Mucosa of descending colon (tissue), 3 donors: ENCODE results near the gene NELFB. TPM values are rescaled to one million over a fixed set of nuclear protein-coding genes. Genes with fewer than 3 reads are reported as not detected.

ENCODE experiments used
- ATAC-seq: fragments of 200-7000 bp; cut with Tn5 transposase; one replicate; pipeline ENCODE4 v1.9.1; 2020; ENCODE audit warnings: mild to moderate bottlenecking, moderate library complexity
- DNase-seq, 3 donors: peaks; one replicate each; pipeline ENCODE4 v3.0.0-alpha.2; 2020
- H3K36me3 ChIP-seq: fragments of 200-600 bp; one replicate; pipeline ENCODE4 v1.8.0; 2021; ENCODE audit warnings: low read depth, mild to moderate bottlenecking
- H3K4me1 ChIP-seq: fragments of 200-600 bp; one replicate; pipeline ENCODE4 v1.8.0; 2021; ENCODE audit warnings: low read depth, mild to moderate bottlenecking
- H3K4me3 ChIP-seq: fragments of 200-600 bp; one replicate; pipeline ENCODE4 v1.8.0; 2021; ENCODE audit warnings: mild to moderate bottlenecking
- H3K9me3 ChIP-seq: fragments of 200-600 bp; one replicate; pipeline ENCODE4 v1.8.0; 2021; ENCODE audit warnings: mild to moderate bottlenecking
- CTCF ChIP-seq: fragments of 200-600 bp; IDR thresholded peaks from one replicate; pipeline ENCODE4 v1.8.0; 2022; ENCODE audit warnings: antibody characterized with exemption, mild to moderate bottlenecking
- intact Hi-C, 2 donors: fragments of 100-400 bp; cut with DNase I in 1 of 2; cut with micrococcal nuclease in 1 of 2; formaldehyde crosslinking; loops; one replicate each; pipeline versions ENCODE4 v1.11.0 to v1.11.1; 2022; cut with DNase I, micrococcal nuclease
- total RNA-seq, 3 donors: library from RNA; stranded (reverse); fragmentation: NEBNext Ultra II Directional in 2 of 3; extraction: Animal tissue kit (Norgen Biotek cat#: 25700) in 2 of 3; gene quantifications; one replicate each; pipeline versions ENCODE4 v1.2.1 to v1.2.4, GENCODE V29; 2021 to 2023
- donor health status: DM: no; HTN: no; CAD: no; lungs with moderate emphysema.
- donor health status: DM: no; HTN: no; CAD: no.
- donor health status: DM: no; HTN: yes; CAD: no.

Gene NELFB
- total RNA-seq, 3 donors from 2014 or later = 52.9 to 66.2 (median 60.5) TPM

- no peak for TF ChIP-seq CTCF
- intact Hi-C loops = no loop called here
- no peak for ATAC-seq
- DNase-seq = peak in 2 of 3 donors; percentile 32 to 61
- Histone ChIP-seq H3K4me1 (peaks cover 14% of the 10 kb centered on the region), H3K36me3 (no peaks in the 10 kb centered on the region), H3K9me3 (no peaks in the 10 kb centered on the region), H3K4me3 (no peak overlapping the region)
Observed at GRCh38 chr9:137319011-137319738, 64.0 kb downstream of the NELFB start.

GRCh38 chr9:137319739-137320551 lies 64.8 kb downstream of the NELFB start:
- peak in 1 of 3 donors; percentile 52 for DNase-seq
- H3K9me3 ChIP-seq = no peaks in the 10 kb centered on the region
- intact Hi-C loops = no loop called here
- no peak overlapping the region for H3K4me3 ChIP-seq
- peaks cover 14% of the 10 kb centered on the region for H3K4me1 ChIP-seq
- ATAC-seq = no peak
- no peaks in the 10 kb centered on the region for H3K36me3 ChIP-seq
- TF ChIP-seq CTCF = no peak

- Histone ChIP-seq H3K36me3 (no peaks in the 10 kb centered on the region), H3K4me1 (peaks cover 8% of the 10 kb centered on the region), H3K4me3 (no peak overlapping the region), H3K9me3 (no peaks in the 10 kb centered on the region)
- ATAC-seq (peak; percentile 6), DNase-seq (peak in 2 of 3 donors; percentile 41 to 59)
- no peak for TF ChIP-seq CTCF
- intact Hi-C loops = no loop called here
Observed at GRCh38 chr9:137320555-137321384, 65.6 kb downstream of the NELFB start.

- Histone ChIP-seq H3K36me3 (no peaks in the 10 kb centered on the region), H3K9me3 (no peaks in the 10 kb centered on the region), H3K4me3 (no peak overlapping the region), H3K4me1 (peaks cover 1% of the 10 kb centered on the region)
- no peak for TF ChIP-seq CTCF
- intact Hi-C loops = no loop called here
- no peak for ATAC-seq
- DNase-seq = peak in 1 of 3 donors; percentile 44
Observed at GRCh38 chr9:137321726-137322361, 66.7 kb downstream of the NELFB start.

Other genes with a start within 250 kb of the NELFB start
- 10 to 100 TPM; 20.1 to 77.2 (median 48.0) TPM for gene ABCA2, start 227.1 kb upstream of the NELFB start, total RNA-seq
- gene FUT7, start 223.2 kb upstream of the NELFB start, total RNA-seq = under 1 TPM in 2 of 3 donors, not detected in 1; 0.14 to 0.27 TPM
- 100 to 1,000 TPM in 1 of 3 donors, 10 to 100 TPM in 2; 78.6 to 177 (median 83.0) TPM for gene NPDC1, start 209.2 kb upstream of the NELFB start, total RNA-seq
- gene ENTPD2, start 201.3 kb upstream of the NELFB start, total RNA-seq = 10 to 100 TPM in 2 of 3 donors, 1 to 10 TPM in 1; 7.7 to 26.8 (median 10.7) TPM
- gene SAPCD2, start 184.8 kb upstream of the NELFB start, total RNA-seq = 10 to 100 TPM in 1 of 3 donors, 1 to 10 TPM in 2; 2.7 to 11.2 (median 6.0) TPM
- gene UAP1L1, start 177.8 kb upstream of the NELFB start, total RNA-seq = 10 to 100 TPM; 10.5 to 13.6 (median 12.8) TPM
- gene MAN1B1, start 168.3 kb upstream of the NELFB start, total RNA-seq = 10 to 100 TPM; 36.1 to 55.4 (median 52.7) TPM
- 100 to 1,000 TPM in 1 of 3 donors, 10 to 100 TPM in 2; 47.0 to 114 (median 51.5) TPM for gene DPP7, start 140.6 kb upstream of the NELFB start, total RNA-seq
- gene GRIN1, start 116.2 kb upstream of the NELFB start, total RNA-seq = 1 to 10 TPM in 1 of 3 donors, under 1 TPM in 1, not detected in 1; 0.36 to 2.6 TPM
- gene LRRC26, start 85.3 kb upstream of the NELFB start, total RNA-seq = 10 to 100 TPM; 18.7 to 63.0 (median 58.9) TPM
- gene TMEM210, start 83.3 kb upstream of the NELFB start, total RNA-seq = 1 to 10 TPM in 1 of 3 donors, not detected in 2; 1.0 TPM
- 10 to 100 TPM; 60.8 to 65.9 (median 61.7) TPM for gene ANAPC2, start 66.8 kb upstream of the NELFB start, total RNA-seq
- gene SSNA1, start 66.7 kb upstream of the NELFB start, total RNA-seq = 10 to 100 TPM; 56.7 to 71.1 (median 64.0) TPM
- 100 to 1,000 TPM in 2 of 3 donors, 10 to 100 TPM in 1; 73.8 to 170 (median 122) TPM for gene TPRN, start 54.6 kb upstream of the NELFB start, total RNA-seq
- 10 to 100 TPM; 30.6 to 40.4 (median 40.0) TPM for gene TMEM203, start 49.7 kb upstream of the NELFB start, total RNA-seq
- 10 to 100 TPM; 15.9 to 19.7 (median 19.0) TPM for gene NDOR1, start 49.6 kb upstream of the NELFB start, total RNA-seq
- 1 to 10 TPM; 5.3 to 7.1 (median 5.8) TPM for gene RNF208, start 33.1 kb upstream of the NELFB start, total RNA-seq
- gene CYSRT1, start 30.2 kb upstream of the NELFB start, total RNA-seq = not detected
- gene RNF224, start 27.8 kb upstream of the NELFB start, total RNA-seq = not detected
- not detected for gene SLC34A3, start 24.4 kb upstream of the NELFB start, total RNA-seq
- gene TUBB4B, start 14.0 kb upstream of the NELFB start, total RNA-seq = 100 to 1,000 TPM; 286 to 379 (median 332) TPM
- not detected for gene STPG3, start 4.0 kb upstream of the NELFB start, total RNA-seq
- gene TOR4A, start 22.4 kb downstream of the NELFB start, total RNA-seq = 10 to 100 TPM; 23.3 to 48.6 (median 45.3) TPM
- 100 to 1,000 TPM in 2 of 3 donors, 10 to 100 TPM in 1; 61.4 to 171 (median 146) TPM for gene NRARP, start 46.9 kb downstream of the NELFB start, total RNA-seq
- gene EXD3, start 167.8 kb downstream of the NELFB start, total RNA-seq = 10 to 100 TPM; 39.4 to 56.7 (median 40.1) TPM
- 10 to 100 TPM; 18.0 to 41.5 (median 27.2) TPM for gene NOXA1, start 168.1 kb downstream of the NELFB start, total RNA-seq
- gene ENTPD8, start 186.0 kb downstream of the NELFB start, total RNA-seq = 100 to 1,000 TPM in 1 of 3 donors, 10 to 100 TPM in 2; 36.7 to 127 (median 74.8) TPM
- 10 to 100 TPM; 30.1 to 48.0 (median 43.4) TPM for gene NSMF, start 204.0 kb downstream of the NELFB start, total RNA-seq